Heart right ventricle (tissue), 16 donors: Measurements from ENCODE around the gene XIRP1. TPM values are rescaled to one million over a fixed set of nuclear protein-coding genes. Genes with fewer than 3 reads are reported as not detected.

ENCODE experiments used
- ATAC-seq, 8 donors: fragments of 200-7000 bp; cut with Tn5 transposase; one replicate each; pipeline ENCODE4 v1.9.1; 2020; ENCODE audit warnings: mild to moderate bottlenecking in 8 of 8, moderate library complexity in 8 of 8, moderate number of reproducible peaks in 1 of 8
- DNase-seq, 2 donors: peaks; one replicate each; pipeline ENCODE4 v3.0.0-alpha.2; 2020
- H3K27ac ChIP-seq, 10 donors: fragments of 200-600 bp; sonication (generic) in 2 of 10; one replicate each; pipeline versions ENCODE4 v1.5.0 to v1.8.0; 2020 to 2022; ENCODE audit warnings: mild to moderate bottlenecking in 3 of 10
- H3K27me3 ChIP-seq, 7 donors: fragments of 200-600 bp; one replicate each; pipeline ENCODE4 v1.8.0; 2021 to 2022; ENCODE audit warnings: mild to moderate bottlenecking in 2 of 7
- H3K36me3 ChIP-seq, 9 donors: fragments of 200-600 bp; sonication (generic) in 1 of 9; one replicate each; pipeline versions ENCODE4 v1.5.0 to v1.8.0; 2020 to 2022; ENCODE audit warnings: mild to moderate bottlenecking in 2 of 9
- H3K4me1 ChIP-seq, 9 donors: fragments of 200-600 bp; sonication (generic) in 1 of 9; one replicate each; pipeline versions ENCODE4 v1.5.0 to v1.8.0; 2020 to 2022; ENCODE audit warnings: mild to moderate bottlenecking in 4 of 9
- H3K4me3 ChIP-seq, 10 donors: fragments of 200-600 bp; sonication (generic) in 2 of 10; one replicate each; pipeline versions ENCODE4 v1.5.0 to v1.8.0; 2020 to 2022; ENCODE audit warnings: mild to moderate bottlenecking in 7 of 10, moderate library complexity in 2 of 10
- H3K9me3 ChIP-seq, 11 donors: fragments of 200-600 bp in 10 of 11; sonication (generic) in 2 of 11; one replicate each; pipeline versions ENCODE4 v1.5.0 to v1.8.0; 2013 to 2022; ENCODE audit warnings: mild to moderate bottlenecking in 2 of 11, control low read depth in 1 of 11, moderate library complexity in 1 of 11
- WGBS, 2 donors: extraction: QIAGEN DNeasy Blood & Tissue Kit; methylation state at CpG; one replicate each; pipeline ENCODE4 v1.1.7; 2013; ENCODE audit warnings: inconsistent platforms in 1 of 2; 5-methylcytosine and 5-hydroxymethylcytosine counted together
- intact Hi-C, 10 donors: fragments of 100-400 bp; cut with DNase I; formaldehyde crosslinking; loops; one replicate each; pipeline versions ENCODE4 v1.11.1 to v1.14.2; 2022
- polyA plus RNA-seq, 2 donors: library from polyadenylated mRNA; stranded (reverse); fragments of 200-250 nt; gene quantifications; one replicate each; pipeline ENCODE4 v1.2.3, GENCODE V29; 2013
- total RNA-seq, 10 donors: library from RNA; stranded (reverse); fragmentation: NEBNext Ultra II Directional in 3 of 10; extraction: Animal tissue kit (Norgen Biotek cat#: 25700) in 3 of 10; gene quantifications; one replicate each; pipeline versions ENCODE4 v1.2.1 to v1.2.4, GENCODE V29; 2021 to 2023
- TF ChIP-seq, protein P1 (sequence below), 9 donors: fragments of 200-600 bp; sonication (generic) in 2 of 9; IDR thresholded peaks; one replicate each; pipeline versions ENCODE4 v1.5.0 to v1.8.0; 2021 to 2022; ENCODE audit warnings: antibody characterized with exemption in 9 of 9, mild to moderate bottlenecking in 5 of 9, moderate library complexity in 1 of 9
- donor health status: Arrhythmogenic right ventricular cardiomyopathy.
- donor health status: ischemic (EF 13 %, LVEDD 7.1; RV severe dilation, severe dysfunction).
- donor health status: healthy with polysubstance abuse.
- donor health status: DM: no; HTN: yes; CAD: no.
- donor health status: DM: no; HTN: no; CAD: no.
- donor health status: ischemic (EF 25% LVEDD 6.9; RV normal size, moderate dysfunction).
- donor health status: ischemic (EF 25% LVEDD 5.7; RV mildly dilated, moderate dysfunction).
- donor health status: healthy.
- donor health status: DM: yes; HTN: yes; CAD: no.
- donor health status: Ischemic cardiomyopathy.
- donor health status: ischemic (EF 35%, LVEDD 5.7; RV mildly dilated, moderate dysfunction).
- donor health status: nonischemic (EF 11% LVEDD 7.7; RV severe dilation, severe dysfunction).
- donor health status: DM: yes; HTN: yes; CAD: no.
- donor health status: PGD.
- donor health status: ischemic (EF 29% LVEDD 5.4; RV normal size, mild dysfunction).
- donor health status: nonischemic (EF 23%, LVEDD 6.1; RV moderate dilation, normal function).

The XIRP1 gene
- total and polyA plus RNA-seq, 12 donors: 277 to 1,691 (median 575) TPM

DNA sequence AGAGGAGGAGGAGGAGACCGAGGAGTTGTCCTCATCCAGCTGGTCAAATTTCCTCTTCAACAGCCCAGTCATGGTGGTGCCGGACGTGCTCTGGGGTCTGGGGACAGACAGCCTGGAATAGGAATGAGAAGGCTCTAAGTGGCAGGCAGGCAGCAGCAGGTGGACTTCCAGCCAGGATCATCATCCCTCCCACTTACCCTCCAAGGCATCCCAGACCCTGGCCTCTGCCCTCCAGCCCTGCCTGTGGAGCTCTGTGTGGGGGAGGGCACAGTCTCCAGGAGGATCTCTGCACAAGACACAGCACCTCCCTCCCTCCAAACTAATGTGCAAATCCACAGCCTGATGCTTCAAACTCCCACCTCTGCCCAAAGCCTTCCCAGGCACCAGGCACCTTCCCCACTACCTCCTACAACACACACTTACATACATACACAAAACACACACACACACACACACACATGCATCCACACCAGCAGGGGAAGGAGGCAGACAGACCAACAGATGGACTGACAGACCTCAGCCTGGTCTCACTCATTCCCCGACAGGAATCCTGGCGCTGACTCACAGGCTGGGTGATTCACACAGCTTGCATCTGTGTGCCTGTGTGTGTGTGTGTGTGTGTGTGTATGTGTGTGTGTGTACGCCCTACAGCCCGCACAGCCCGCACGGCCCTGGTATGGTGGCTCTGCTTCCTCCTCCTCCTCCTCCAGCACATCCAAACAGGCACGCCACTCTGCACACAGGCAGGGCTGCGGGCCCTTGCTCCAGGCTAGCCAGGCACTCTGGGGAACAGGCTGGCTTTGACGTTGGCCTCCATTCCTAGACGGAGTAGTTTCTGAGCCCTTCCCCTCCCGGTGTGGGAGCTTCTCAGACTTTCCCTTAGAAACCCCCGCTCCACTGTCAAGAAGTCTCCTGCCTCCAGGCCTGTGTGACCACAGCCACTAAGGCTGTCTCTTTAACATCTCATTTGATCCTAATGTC is 45.5 kb downstream of the XIRP1 start:
- Histone ChIP-seq H3K4me1 (peaks cover 52 to 94% (median 76%) of the 10 kb centered on the region in 9 donors), H3K27me3 (no peaks in the 10 kb centered on the region), H3K36me3 (peaks cover 0 to 49% (median 41%) of the 10 kb centered on the region in 9 donors), H3K9me3 (no peaks in the 10 kb centered on the region), H3K27ac (peak overlapping the region; percentile 24 to 100 (median 75)), H3K4me3 (peak overlapping the region in 7 of 10 donors; percentile 13 to 34 (median 19))
- peak; percentile 34 to 71 (median 56) for ATAC-seq
- intact Hi-C loops: loop anchor here in 2 of 10 donors (5.0 to 10.0 kb wide), 2 partner anchors 40 to 238 kb away; partner anchors contain the start of gene SLC25A38 (in 1 of the 2)
- TF ChIP-seq, protein P1, sequence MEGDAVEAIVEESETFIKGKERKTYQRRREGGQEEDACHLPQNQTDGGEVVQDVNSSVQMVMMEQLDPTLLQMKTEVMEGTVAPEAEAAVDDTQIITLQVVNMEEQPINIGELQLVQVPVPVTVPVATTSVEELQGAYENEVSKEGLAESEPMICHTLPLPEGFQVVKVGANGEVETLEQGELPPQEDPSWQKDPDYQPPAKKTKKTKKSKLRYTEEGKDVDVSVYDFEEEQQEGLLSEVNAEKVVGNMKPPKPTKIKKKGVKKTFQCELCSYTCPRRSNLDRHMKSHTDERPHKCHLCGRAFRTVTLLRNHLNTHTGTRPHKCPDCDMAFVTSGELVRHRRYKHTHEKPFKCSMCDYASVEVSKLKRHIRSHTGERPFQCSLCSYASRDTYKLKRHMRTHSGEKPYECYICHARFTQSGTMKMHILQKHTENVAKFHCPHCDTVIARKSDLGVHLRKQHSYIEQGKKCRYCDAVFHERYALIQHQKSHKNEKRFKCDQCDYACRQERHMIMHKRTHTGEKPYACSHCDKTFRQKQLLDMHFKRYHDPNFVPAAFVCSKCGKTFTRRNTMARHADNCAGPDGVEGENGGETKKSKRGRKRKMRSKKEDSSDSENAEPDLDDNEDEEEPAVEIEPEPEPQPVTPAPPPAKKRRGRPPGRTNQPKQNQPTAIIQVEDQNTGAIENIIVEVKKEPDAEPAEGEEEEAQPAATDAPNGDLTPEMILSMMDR (IDR thresholded peaks at IDR 0.05): no peak
- WGBS, 2 donors: 29 to 40% methylated on average over 15 of the region's 15 CpGs
- peak; percentile 62 to 72 for DNase-seq

DNA sequence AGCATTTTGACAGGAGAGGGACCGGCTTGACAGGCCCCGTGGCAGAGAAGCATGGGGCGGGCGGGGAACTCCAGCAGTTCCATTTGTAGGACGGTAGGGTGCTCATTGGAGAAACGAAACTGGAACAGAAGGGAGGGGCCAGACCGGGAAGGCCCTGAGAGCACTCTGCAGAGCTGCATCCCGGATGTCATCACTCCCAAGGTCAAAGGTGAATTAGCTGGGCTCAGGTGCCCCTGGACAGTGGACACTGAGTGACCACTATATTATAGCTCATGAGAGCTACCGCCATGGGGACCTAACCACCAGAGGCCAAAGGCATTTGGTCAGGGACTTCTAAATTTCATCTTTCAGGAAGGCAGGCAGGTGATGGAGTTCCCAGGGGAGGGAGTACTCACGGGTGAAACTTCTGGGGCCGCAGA is 46.3 kb downstream of the XIRP1 start:
- peaks cover 60 to 94% (median 78%) of the 10 kb centered on the region in 9 donors for H3K4me1 ChIP-seq
- peak overlapping the region in 9 of 10 donors; percentile 8 to 100 (median 77) for H3K27ac ChIP-seq
- H3K4me3 ChIP-seq: peak overlapping the region in 2 of 10 donors; percentile 18 to 34
- no peaks in the 10 kb centered on the region for H3K27me3 ChIP-seq
- no peaks in the 10 kb centered on the region for H3K9me3 ChIP-seq
- ATAC-seq (peak in 3 of 8 donors; percentile 1 to 23 (median 9)), DNase-seq (peak in 1 of 2 donors; percentile 53)
- 53 to 60% methylated on average over 11 of the region's 11 CpGs for WGBS, 2 donors
- peaks cover 0 to 57% (median 41%) of the 10 kb centered on the region in 9 donors for H3K36me3 ChIP-seq
- intact Hi-C loops: loop anchor here in 2 of 10 donors (5.0 to 10.0 kb wide), 2 partner anchors 41 to 239 kb away; partner anchors contain the start of gene SLC25A38 (in 1 of the 2)
- TF ChIP-seq, protein P1 (IDR thresholded peaks at IDR 0.05): peak in 6 of 9 donors; percentile 10 to 39 (median 16)

DNA sequence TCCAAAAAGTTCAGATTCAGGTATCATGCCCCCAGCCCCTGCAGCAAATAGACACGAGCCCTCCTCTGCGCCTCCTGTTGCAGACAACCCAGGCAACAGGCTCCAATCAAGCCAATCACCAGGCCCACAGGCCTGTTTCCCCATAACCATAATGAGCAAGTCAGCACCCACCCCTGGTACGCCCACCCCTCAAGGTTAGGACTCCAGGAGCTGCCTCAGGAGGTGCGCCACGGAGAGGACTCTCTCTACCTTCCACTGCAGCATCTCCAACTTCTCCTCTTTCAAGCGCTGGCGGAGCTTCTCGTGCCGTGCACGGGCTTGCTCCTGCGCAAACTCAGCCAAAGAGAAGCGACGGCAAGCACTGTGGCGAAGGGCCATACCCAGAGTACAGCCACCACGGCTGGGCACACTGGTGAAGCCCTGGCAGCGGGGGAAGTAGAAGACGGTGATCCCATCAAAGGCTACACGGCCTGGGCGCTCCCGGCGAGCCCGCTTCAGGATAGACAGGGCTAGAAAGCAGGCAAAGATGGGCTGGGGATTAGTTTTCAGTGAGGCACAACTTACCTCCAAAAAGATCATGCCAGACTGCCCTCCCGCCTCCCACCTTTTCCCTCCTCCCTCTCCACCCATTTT is 47.5 kb downstream of the XIRP1 start:
- no peak overlapping the region for H3K27ac ChIP-seq
- no peaks in the 10 kb centered on the region for H3K27me3 ChIP-seq
- TF ChIP-seq, protein P1 (IDR thresholded peaks at IDR 0.05): no peak
- no peak for DNase-seq
- H3K4me3 ChIP-seq: no peak overlapping the region
- peaks cover 0 to 69% (median 41%) of the 10 kb centered on the region in 9 donors for H3K36me3 ChIP-seq
- peaks cover 60 to 94% (median 76%) of the 10 kb centered on the region in 9 donors for H3K4me1 ChIP-seq
- 96 to 98% methylated on average over 23 of the region's 23 CpGs for WGBS, 2 donors
- intact Hi-C loops: loop anchor here in 3 of 10 donors (5.0 to 10.0 kb wide), 3 partner anchors 37 to 240 kb away; partner anchors contain the start of gene SLC25A38 (in 1 of the 3)
- ATAC-seq: no peak
- H3K9me3 ChIP-seq: no peaks in the 10 kb centered on the region
